K562 (cell line): Measurements from ENCODE around the gene PRUNE1. TPM values are rescaled to one million over a fixed set of nuclear protein-coding genes. Genes with fewer than 3 reads are reported as not detected.

ENCODE experiments used
- ARID4B ChIP-seq: sonication (generic); formaldehyde crosslinking; IDR thresholded peaks from 2 replicates; pipeline ENCODE4 v1.8.0; 2022; ENCODE audit warnings: mild to moderate bottlenecking, missing genetic modification reagents
- GTF2A2 ChIP-seq: IDR thresholded peaks from 2 replicates; pipeline ENCODE4 v1.6.1; 2016; ENCODE audit warnings: mild to moderate bottlenecking, missing genetic modification characterization, missing compliant biosample characterization
- HDAC6 ChIP-seq: IDR thresholded peaks from 2 replicates; pipeline ENCODE4 v1.6.1; 2012; ENCODE audit warnings: low read depth, mild to moderate bottlenecking, control low read depth, inconsistent platforms, low read length, moderate library complexity
- NR4A1 ChIP-seq, 2 experiments: fragments of 250-450 bp in 1 of 2; fragments of 450-650 bp in 1 of 2; sonication (Bioruptor Pico) in 1 of 2; IDR thresholded peaks; 2 replicates each; pipeline versions ENCODE4 v1.4.0 to v1.6.1; 2016 to 2020; ENCODE audit warnings: mild to moderate bottlenecking in 2 of 2, missing compliant biosample characterization in 1 of 2, missing genetic modification characterization in 1 of 2, moderate library complexity in 1 of 2
- RNF219 ChIP-seq: fragments of 250-450 bp; sonication (Bioruptor Pico); IDR thresholded peaks from 2 replicates; pipeline ENCODE4 v1.5.0; 2022; ENCODE audit warnings: mild to moderate bottlenecking
- ZBTB11 ChIP-seq, 3 experiments: fragments of 200-800 bp in 1 of 3; fragments of 250-450 bp in 1 of 3; fragments of 450-650 bp in 1 of 3; sonication (Bioruptor Pico) in 1 of 3; sonication (Bioruptor generic) in 1 of 3; formaldehyde crosslinking in 1 of 3; IDR thresholded peaks; 2 replicates each; pipeline versions ENCODE4 v1.6.1 to v1.8.0; 2016 to 2022; ENCODE audit warnings: mild to moderate bottlenecking in 2 of 3, missing genetic modification characterization in 2 of 3, missing compliant biosample characterization in 1 of 3, moderate library complexity in 1 of 3
- ZC3H11A ChIP-seq: IDR thresholded peaks from 2 replicates; pipeline ENCODE4 v1.6.1; 2012; ENCODE audit warnings: low read depth, low read length, improper control_type of control experiment
- ZFX ChIP-seq: sonication (generic); formaldehyde crosslinking; IDR thresholded peaks from 2 replicates; pipeline ENCODE4 v1.8.0; 2022; ENCODE audit warnings: mild to moderate bottlenecking, missing genetic modification reagents, moderate library complexity
- ZNF217 ChIP-seq: sonication (generic); formaldehyde crosslinking; IDR thresholded peaks from 2 replicates; pipeline ENCODE4 v1.8.0; 2022; ENCODE audit warnings: mild to moderate bottlenecking, missing genetic modification reagents
- ZNF639 ChIP-seq, 2 experiments: fragments of 200-800 bp in 1 of 2; sonication (Bioruptor generic) in 1 of 2; sonication (generic) in 1 of 2; formaldehyde crosslinking in 1 of 2; IDR thresholded peaks in 1 of 2; conservative IDR thresholded peaks in 1 of 2; 2 replicates each; pipeline versions ENCODE4 v1.5.0 to v1.6.1; 2016 to 2020; ENCODE audit warnings: missing compliant biosample characterization in 1 of 2, missing genetic modification characterization in 1 of 2, missing genetic modification reagents in 1 of 2
- polyA plus RNA-seq, 8 experiments: library from polyadenylated mRNA; depleted of rRNA in 4 of 8; stranded (reverse) in 5 of 8; unstranded in 3 of 8; fragments of >200 nt; fragmentation: Nextera tagmentation in 2 of 8; fragmentation: Illumina TruSeq in 1 of 8; extraction: Ambion mirVana in 2 of 8; extraction: Trizol in 1 of 8; gene quantifications; 2 replicates each; pipeline versions ENCODE4 v1.2.1 to v1.2.3, GENCODE V29; 2011 to 2014; ENCODE audit warnings: inconsistent platforms in 1 of 8, missing spikeins in 1 of 8
- total RNA-seq, 7 experiments: library from RNA; depleted of rRNA in 6 of 7; stranded (reverse); fragments of >200 nt in 6 of 7; fragmentation: Illumina TruSeq in 2 of 7; extraction: Trizol in 2 of 7; gene quantifications; 2 replicates each; pipeline versions ENCODE4 v1.2.1 to v1.2.3, GENCODE V29; 2011 to 2021; ENCODE audit warnings: low replicate concordance in 1 of 7

Gene PRUNE1
- total and polyA plus RNA-seq, 9 of the 15 experiments (the other 6 are each of a cell fraction or from before 2014, with no cell fraction given): 16.7 to 48.3 (median 26.2) TPM

GRCh38 chr1:150976879-150977694 lies 31.2 kb upstream of the PRUNE1 start (continued):
- peak in 1 of 3 experiments; percentile 46; a peak in 1 of 6 replicates for TF ChIP-seq ZBTB11 (CRISPR knock-in tag; IDR thresholded peaks at IDR 0.05)
- TF ChIP-seq ARID4B: peak; percentile 33; the same call in 1 of the 2 replicates
- peak in 1 of 2 experiments; percentile 89; a peak in 2 of 4 replicates for TF ChIP-seq ZNF639 (CRISPR knock-in tag; conservative IDR thresholded peaks at IDR 0.05 in 1 of 2, IDR thresholded peaks at IDR 0.05 in 1 of 2)
- peak; percentile 62 for TF ChIP-seq ZFX (CRISPR knock-in tag)
- no peak for TF ChIP-seq ZC3H11A
- TF ChIP-seq RNF219 (CRISPR knock-in tag): no peak
- no peak for TF ChIP-seq HDAC6
- no peak for TF ChIP-seq ZNF217 (CRISPR knock-in tag)
- TF ChIP-seq GTF2A2 (tag): no peak
- no peak for TF ChIP-seq NR4A1 (CRISPR knock-in tag; IDR thresholded peaks at IDR 0.05)
- TF ChIP-seq NR4A1 (tag; IDR thresholded peaks at IDR 0.05): peak; percentile 56; the same call in 1 of the 2 replicates
